ENCODE data around the gene NKAIN2.

DNA sequence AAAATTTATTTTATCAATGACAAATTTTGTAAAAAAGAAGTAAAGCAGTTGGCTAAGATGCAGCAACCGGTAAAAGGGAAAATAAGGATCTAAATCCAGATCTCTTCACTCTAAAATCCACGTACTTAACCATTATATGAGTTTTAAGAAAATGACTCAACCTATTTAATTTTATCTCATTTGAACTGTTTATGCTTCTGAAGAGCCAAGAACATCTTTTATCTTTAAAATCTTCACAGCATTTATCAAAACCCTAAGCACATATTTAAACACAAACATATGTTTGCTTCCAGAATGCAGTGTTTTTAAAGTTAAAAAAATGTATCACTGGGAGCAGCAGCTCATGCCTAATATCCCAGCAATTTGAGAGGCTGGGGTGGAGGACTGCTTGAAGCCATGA is 339.2 kb downstream of the NKAIN2 start:
- TF ChIP-seq CTCF (conservative IDR thresholded peaks at IDR 0.05) (no peak), ZFX (IDR thresholded peaks at IDR 0.05) (no peak)

All from C4-2B (cell line).